Gastrocnemius medialis (tissue), 4 donors: ENCODE data around the gene TES.

Experiments
- CTCF ChIP-seq, 5 experiments: fragments of 450-650 bp in 3 of 5; fragments of 200-600 bp in 2 of 5; sonication (generic) in 2 of 5; IDR thresholded peaks in 4 of 5; conservative IDR thresholded peaks in 1 of 5; 1 replicate in 4 of 5; 2 replicates in 1 of 5; pipeline ENCODE4 v1.5.1; 2016 to 2019; ENCODE audit warnings: antibody characterized with exemption in 5 of 5, mild to moderate bottlenecking in 3 of 5, moderate library complexity in 3 of 5
- POLR2A ChIP-seq, 2 donors: fragments of 450-650 bp; IDR thresholded peaks; one replicate each; pipeline ENCODE4 v1.6.1; 2017; ENCODE audit warnings: antibody characterized with exemption in 2 of 2, mild to moderate bottlenecking in 2 of 2, moderate library complexity in 2 of 2

GRCh38 chr7:116180302-116180701 lies 30.0 kb upstream of the TES start:
- peak; percentile 35 to 56 (median 49) for TF ChIP-seq CTCF (IDR thresholded peaks at IDR 0.05 in 4 of 5, conservative IDR thresholded peaks at IDR 0.05 in 1 of 5)
- no peak for TF ChIP-seq POLR2A (IDR thresholded peaks at IDR 0.05)
